SK-N-SH (cell line): ENCODE data around the gene SMPD3. TPM values are rescaled to one million over a fixed set of nuclear protein-coding genes. Genes with fewer than 3 reads are reported as not detected.

ENCODE experiments used
- CTCF ChIA-PET: fragments of 300-600, 350-600 bp; formaldehyde crosslinking; extraction: SDS; loops from one replicate; lab custom pipeline; 2021; lab: Yijun Ruan, JAX
- POLR2A ChIA-PET: fragments of 350-600 bp; sonication (Branson Sonifier 250); formaldehyde crosslinking; extraction: SDS; loops from one replicate; lab custom pipeline; 2020; ENCODE audit warnings: antibody characterized with exemption, inconsistent platforms; lab: Yijun Ruan, JAX
- DNase-seq: peaks from one replicate; pipeline ENCODE4 v3.0.0; 2012
- H2AFZ ChIP-seq: fragments of 200-600 bp; sonication (generic); 2 replicates; pipeline ENCODE4 v1.8.1; 2016; ENCODE audit warnings: antibody characterized with exemption, mild to moderate bottlenecking, low read depth
- H3F3A ChIP-seq: fragments of 200-600 bp; sonication (generic); replicated peaks from 2 replicates; pipeline ENCODE3; 2016; ENCODE audit warnings: antibody characterized with exemption, mild to moderate bottlenecking; ENCODE audit not compliant: insufficient read depth
- H3K27ac ChIP-seq, 2 experiments: fragments of 200-500 bp in 1 of 2; fragments of 200-600 bp in 1 of 2; sonication (Bioruptor generic) in 1 of 2; sonication (generic), shearing (Covaris generic) in 1 of 2; 2 replicates each; pipeline versions ENCODE4 v1.5.1 to v1.6.1; 2014 to 2016; ENCODE audit warnings: low read depth in 2 of 2, inconsistent platforms in 1 of 2, low read length in 1 of 2, mild to moderate bottlenecking in 1 of 2, mixed read lengths in 1 of 2
- H3K27me3 ChIP-seq: fragments of 200-600 bp; sonication (generic), shearing (Covaris generic); 2 replicates; pipeline ENCODE4 v1.6.1; 2016; ENCODE audit warnings: mixed run types; ENCODE audit not compliant: insufficient read depth
- H3K36me3 ChIP-seq, 2 experiments: fragments of 200-500 bp in 1 of 2; fragments of 200-600 bp in 1 of 2; sonication (Bioruptor generic) in 1 of 2; sonication (generic) in 1 of 2; replicated peaks in 1 of 2; 2 replicates each; pipeline versions ENCODE3 to v1.5.1; 2014 to 2016; ENCODE audit warnings: low read length in 1 of 2, mild to moderate bottlenecking in 1 of 2; ENCODE audit not compliant: insufficient read depth in 2 of 2, control insufficient read depth in 1 of 2
- H3K4me1 ChIP-seq, 2 experiments: fragments of 200-500 bp in 1 of 2; fragments of 200-600 bp in 1 of 2; sonication (Bioruptor generic) in 1 of 2; sonication (generic), shearing (Covaris generic) in 1 of 2; 2 replicates each; pipeline versions ENCODE4 v1.5.1 to v1.6.1; 2014 to 2016; ENCODE audit warnings: low read depth in 1 of 2, low read length in 1 of 2, mixed run types in 1 of 2; ENCODE audit not compliant: insufficient read depth in 2 of 2, control insufficient read depth in 1 of 2
- H3K4me2 ChIP-seq: fragments of 200-600 bp; sonication (generic), shearing (Covaris generic); 2 replicates; pipeline ENCODE4 v1.6.1; 2017; ENCODE audit warnings: mixed run types
- H3K4me3 ChIP-seq, 2 experiments: fragments of 200-500 bp in 1 of 2; fragments of 200-600 bp in 1 of 2; sonication (Bioruptor generic) in 1 of 2; sonication (generic), shearing (Covaris generic) in 1 of 2; 2 replicates each; pipeline versions ENCODE4 v1.5.1 to v1.8.1; 2014 to 2016; ENCODE audit warnings: low read depth in 2 of 2, inconsistent platforms in 1 of 2, low read length in 1 of 2, mild to moderate bottlenecking in 1 of 2, mixed read lengths in 1 of 2, moderate library complexity in 1 of 2
- H3K79me2 ChIP-seq: fragments of 200-600 bp; sonication (generic); 2 replicates; pipeline ENCODE4 v1.8.1; 2017; ENCODE audit warnings: mild to moderate bottlenecking; ENCODE audit not compliant: insufficient read depth
- H3K9ac ChIP-seq: fragments of 200-600 bp; sonication (generic); 2 replicates; pipeline ENCODE4 v1.6.1; 2017; ENCODE audit warnings: mixed run types
- H3K9me2 ChIP-seq: fragments of 200-600 bp; sonication (generic); 2 replicates; pipeline ENCODE4 v1.6.1; 2017; ENCODE audit warnings: mixed run types
- H3K9me3 ChIP-seq: fragments of 200-600 bp; sonication (generic); 2 replicates; pipeline ENCODE4 v1.6.1; 2017; ENCODE audit warnings: mixed run types, mild to moderate bottlenecking, moderate library complexity
- H4K20me1 ChIP-seq: fragments of 200-600 bp; sonication (generic); 2 replicates; pipeline ENCODE4 v1.6.1; 2017; ENCODE audit warnings: mild to moderate bottlenecking, mixed run types; ENCODE audit not compliant: insufficient read depth
- CHD2 ChIP-seq: fragments of 150-350 bp; IDR thresholded peaks from 2 replicates; pipeline ENCODE4 v1.6.1; 2018; ENCODE audit warnings: low read length; ENCODE audit not compliant: partially characterized antibody
- FOXJ3 ChIP-seq: sonication (generic); formaldehyde crosslinking; IDR thresholded peaks from 2 replicates; pipeline ENCODE4 v1.5.1; 2020; ENCODE audit warnings: mild to moderate bottlenecking, missing genetic modification reagents
- FOXM1 ChIP-seq: IDR thresholded peaks from 2 replicates; pipeline ENCODE4 v1.4.0; 2012; ENCODE audit warnings: low read depth, mild to moderate bottlenecking
- GABPA ChIP-seq: IDR thresholded peaks from 2 replicates; pipeline ENCODE4 v1.4.0; 2012; ENCODE audit warnings: low read depth, mild to moderate bottlenecking
- GATA2 ChIP-seq: sonication (generic); formaldehyde crosslinking; IDR thresholded peaks from 2 replicates; pipeline ENCODE4 v1.5.0; 2020; ENCODE audit warnings: mild to moderate bottlenecking, missing genetic modification reagents
- IRF3 ChIP-seq: fragments of 150-350 bp; IDR thresholded peaks from 2 replicates; pipeline ENCODE4 v1.6.1; 2016; ENCODE audit warnings: mild to moderate bottlenecking, low read depth, low read length
- JUND ChIP-seq: IDR thresholded peaks from 2 replicates; pipeline ENCODE4 v1.4.0; 2012
- MEF2A ChIP-seq: IDR thresholded peaks from 2 replicates; pipeline ENCODE4 v1.4.0; 2012; ENCODE audit warnings: low read depth, borderline replicate concordance
- MXI1 ChIP-seq: IDR thresholded peaks from 2 replicates; pipeline ENCODE4 v1.6.1; 2012; ENCODE audit warnings: mild to moderate bottlenecking, low read depth, low read length, improper control_type of control experiment
- NFIC ChIP-seq: IDR thresholded peaks from 2 replicates; pipeline ENCODE4 v1.4.0; 2012; ENCODE audit warnings: borderline replicate concordance
- PBX3 ChIP-seq: IDR thresholded peaks from 2 replicates; pipeline ENCODE4; 2012
- POLR2AphosphoS5 ChIP-seq: IDR thresholded peaks from 2 replicates; pipeline ENCODE4 v1.6.1; 2012; ENCODE audit warnings: low read depth, low read length
- RCOR1 ChIP-seq: fragments of 150-350 bp; IDR thresholded peaks from 2 replicates; pipeline ENCODE4 v1.6.1; 2017; ENCODE audit warnings: antibody characterized with exemption, low read length
- RFX5 ChIP-seq: IDR thresholded peaks from 2 replicates; pipeline ENCODE4 v1.6.1; 2012; ENCODE audit warnings: mild to moderate bottlenecking, improper control_type of control experiment, low read length
- RXRA ChIP-seq: IDR thresholded peaks from 2 replicates; pipeline ENCODE4 v1.4.0; 2012; ENCODE audit warnings: low read depth, mild to moderate bottlenecking, borderline replicate concordance
- SIN3A ChIP-seq: IDR thresholded peaks from 2 replicates; pipeline ENCODE4 v1.6.1; 2012; ENCODE audit warnings: low read depth, mild to moderate bottlenecking, low read length, moderate library complexity, borderline replicate concordance
- TAF1 ChIP-seq: IDR thresholded peaks from 2 replicates; pipeline ENCODE4 v1.6.1; 2012; ENCODE audit warnings: low read depth, mild to moderate bottlenecking, low read length, moderate library complexity, borderline replicate concordance
- USF1 ChIP-seq: IDR thresholded peaks from 2 replicates; pipeline ENCODE4 v1.4.0; 2012; ENCODE audit warnings: low read depth, borderline replicate concordance
- YY1 ChIP-seq: IDR thresholded peaks from 2 replicates; pipeline ENCODE4 v1.4.0; 2012; ENCODE audit warnings: low read depth, mild to moderate bottlenecking
- ZBTB33 ChIP-seq: IDR thresholded peaks from 2 replicates; pipeline ENCODE4 v1.4.0; 2012; ENCODE audit warnings: low read depth, borderline replicate concordance
- WGBS: methylation state at CpG from one replicate; pipeline ENCODE4 v1.1.6; 2017; ENCODE audit warnings: low lambda C conversion rate; 5-methylcytosine and 5-hydroxymethylcytosine counted together
- polyA plus RNA-seq, 3 experiments: library from polyadenylated mRNA; depleted of rRNA; stranded (reverse); fragments of >200 nt; gene quantifications; 2 replicates each; pipeline ENCODE4 v1.2.3, GENCODE V29; 2012

SMPD3 gene
- polyA plus RNA-seq, 1 of the 3 experiments (the other 2 are of a cell fraction) = 0.38 TPM

- TF ChIP-seq SIN3A (no peak), IRF3 (no peak), FOXM1 (no peak), PBX3 (no peak), TAF1 (no peak), USF1 (no peak), FOXJ3 (CRISPR knock-in tag) (peak; percentile 84)
- TF ChIP-seq, all 33 proteins: peak for 8
Observed at GRCh38 chr16:68362262-68362913, 85.9 kb downstream of the SMPD3 start (continued).

GRCh38 chr16:68361485-68361884 is 86.8 kb downstream of the SMPD3 start:
- Histone ChIP-seq H4K20me1 (no peaks in the 10 kb centered on the region), H2AFZ (no peak overlapping the region), H3F3A (no peaks in the 10 kb centered on the region), H3K9me3 (no peaks in the 10 kb centered on the region)
- peak; percentile 44 for DNase-seq
- WGBS = 93% methylated on average over 8 of the region's 16 CpGs
- POLR2A ChIA-PET = interaction anchor here (1.3 kb wide), 1 partner anchor 17 kb away, joined by 3 read pairs; no protein-coding TSS in a partner anchor
- TF ChIP-seq FOXM1 (no peak), ZBTB33 (no peak), TAF1 (no peak), FOXJ3 (CRISPR knock-in tag) (no peak), MXI1 (no peak), NFIC (no peak), GATA2 (CRISPR knock-in tag) (no peak), MEF2A (no peak), CHD2 (no peak), IRF3 (no peak), YY1 (no peak), GABPA (no peak), RXRA (no peak), RCOR1 (no peak), POLR2AphosphoS5 (no peak), PBX3 (no peak), JUND (no peak), RFX5 (no peak), USF1 (no peak)
- TF ChIP-seq, all 33 proteins: peak for 0
- H3K4me1 ChIP-seq = peaks cover 0 to 52% of the 10 kb centered on the region in 2 experiments; a peak in 2 of 4 replicates
- no peak overlapping the region for H3K4me2 ChIP-seq
- H3K79me2 ChIP-seq = no peaks in the 10 kb centered on the region
- no peak overlapping the region for H3K9ac ChIP-seq
- H3K36me3 ChIP-seq = peaks cover 0 to 20% of the 10 kb centered on the region in 2 experiments
- CTCF ChIA-PET = interaction anchor here (0.8 to 2.3 kb wide), 5 partner anchors 15 to 159 kb away, joined by 3 to 13 read pairs (median 5); no protein-coding TSS in a partner anchor
- H3K27ac ChIP-seq = peak overlapping the region in 1 of 2 experiments; percentile 83; a peak in 1 of 4 replicates
- no peak overlapping the region for H3K4me3 ChIP-seq
- H3K27me3 ChIP-seq = no peaks in the 10 kb centered on the region
- no peaks in the 10 kb centered on the region for H3K9me2 ChIP-seq
